ENCODE measurements around the gene COQ10A. TPM values are rescaled to one million over a fixed set of nuclear protein-coding genes. Genes with fewer than 3 reads are reported as not detected.

COQ10A gene
- total RNA-seq, 4 donors from 2014 or later, result 1.6 to 9.5 (median 4.1) TPM

- intact Hi-C loops (cut with DNase I), result no loop called here
- DNase-seq, result no peak
- H3K36me3 ChIP-seq, result peaks cover 15 to 94% (median 37%) of the 10 kb centered on the region in 3 donors
- no peak overlapping the region for H3K27ac ChIP-seq
- no peaks in the 10 kb centered on the region for H3K27me3 ChIP-seq
- WGBS, 2 donors, result 44 to 56% methylated on average over 4 of the region's 4 CpGs
- no peak overlapping the region for H3K4me3 ChIP-seq
- no peak for TF ChIP-seq POLR2A (IDR thresholded peaks at IDR 0.05)
- no peak for TF ChIP-seq CTCF (IDR thresholded peaks at IDR 0.05)
- H3K9me3 ChIP-seq, result no peaks in the 10 kb centered on the region
- H3K4me1 ChIP-seq, result peaks cover 13 to 23% (median 15%) of the 10 kb centered on the region in 3 donors
Measured at GRCh38 chr12:56286044-56286830, 19.5 kb downstream of the COQ10A start.

- TF ChIP-seq CTCF (IDR thresholded peaks at IDR 0.05) (no peak), POLR2A (IDR thresholded peaks at IDR 0.05) (no peak)
- DNase-seq, result no peak
- H3K36me3 ChIP-seq, result peaks cover 0 to 75% (median 13%) of the 10 kb centered on the region in 3 donors
- H3K27me3 ChIP-seq, result no peaks in the 10 kb centered on the region
- H3K4me3 ChIP-seq, result no peak overlapping the region
- 82 to 96% methylated on average over 3 of the region's 3 CpGs for WGBS, 2 donors
- no peak overlapping the region for H3K27ac ChIP-seq
- intact Hi-C loops (cut with DNase I), result no loop called here
- H3K9me3 ChIP-seq, result no peaks in the 10 kb centered on the region
- H3K4me1 ChIP-seq, result peaks cover 22 to 50% (median 22%) of the 10 kb centered on the region in 3 donors
Measured at GRCh38 chr12:56288705-56289387, 22.1 kb downstream of the COQ10A start.

- no peak for TF ChIP-seq POLR2A (IDR thresholded peaks at IDR 0.05)
- TF ChIP-seq CTCF (IDR thresholded peaks at IDR 0.05), result no peak
- H3K9me3 ChIP-seq, result no peaks in the 10 kb centered on the region
- H3K36me3 ChIP-seq, result peaks cover 0 to 53% (median 4%) of the 10 kb centered on the region in 3 donors
- no peak overlapping the region for H3K4me3 ChIP-seq
- no peak for DNase-seq
- H3K27ac ChIP-seq, result peak overlapping the region in 3 of 4 donors; percentile 10 to 42 (median 32)
- intact Hi-C loops (cut with DNase I), result no loop called here
- no peaks in the 10 kb centered on the region for H3K27me3 ChIP-seq
- H3K4me1 ChIP-seq, result peaks cover 26 to 86% (median 28%) of the 10 kb centered on the region in 3 donors
- 65 to 82% methylated on average over 3 to 5 of the region's 5 CpGs for WGBS, 2 donors
Measured at GRCh38 chr12:56293795-56294194, 27.1 kb downstream of the COQ10A start.

GRCh38 chr12:56296295-56296694, 29.6 kb downstream of the COQ10A start:
- Histone ChIP-seq H3K4me3 (no peak overlapping the region), H3K27me3 (no peaks in the 10 kb centered on the region), H3K4me1 (peaks cover 34 to 89% (median 37%) of the 10 kb centered on the region in 3 donors), H3K27ac (peak overlapping the region in 1 of 4 donors; percentile 42), H3K9me3 (no peaks in the 10 kb centered on the region), H3K36me3 (peaks cover 0 to 28% (median 4%) of the 10 kb centered on the region in 3 donors)
- no peak for TF ChIP-seq POLR2A (IDR thresholded peaks at IDR 0.05)
- no peak for TF ChIP-seq CTCF (IDR thresholded peaks at IDR 0.05)
- intact Hi-C loops (cut with DNase I), result no loop called here
- DNase-seq, result no peak
- WGBS, 2 donors, result 58 to 71% methylated on average over 4 to 5 of the region's 5 CpGs

GRCh38 chr12:56297400-56297799, 30.7 kb downstream of the COQ10A start:
- intact Hi-C loops (cut with DNase I), result no loop called here
- DNase-seq, result no peak
- peak overlapping the region in 3 of 4 donors; percentile 14 to 97 (median 42) for H3K27ac ChIP-seq
- no peak overlapping the region for H3K4me3 ChIP-seq
- no peaks in the 10 kb centered on the region for H3K9me3 ChIP-seq
- TF ChIP-seq POLR2A (IDR thresholded peaks at IDR 0.05) (no peak), CTCF (IDR thresholded peaks at IDR 0.05) (no peak)
- H3K4me1 ChIP-seq, result peaks cover 26 to 89% (median 33%) of the 10 kb centered on the region in 3 donors
- H3K36me3 ChIP-seq, result peaks cover 0 to 23% (median 4%) of the 10 kb centered on the region in 3 donors
- H3K27me3 ChIP-seq, result no peaks in the 10 kb centered on the region
- 61 to 85% methylated on average over 8 of the region's 8 CpGs for WGBS, 2 donors
